AG09309 (cell line): ENCODE data around the gene SPESP1.

Source experiments
- DNase-seq: peaks from one replicate; pipeline ENCODE4 v3.0.0-alpha.2; 2010; ENCODE audit warnings: low read depth
- H3K4me3 ChIP-seq: 2 replicates; pipeline ENCODE4 v1.5.1; 2011; ENCODE audit warnings: mild to moderate bottlenecking, low read depth, low read length, moderate library complexity; ENCODE audit not compliant: control insufficient read depth
- TF ChIP-seq, protein P1 (sequence below): IDR thresholded peaks from 2 replicates; pipeline ENCODE4 v1.5.1; 2011; ENCODE audit warnings: mild to moderate bottlenecking, low read depth, low read length, inconsistent platforms; ENCODE audit not compliant: insufficient read depth, control insufficient read depth; ENCODE audit errors: missing control alignments

The SPESP1 gene

DNA sequence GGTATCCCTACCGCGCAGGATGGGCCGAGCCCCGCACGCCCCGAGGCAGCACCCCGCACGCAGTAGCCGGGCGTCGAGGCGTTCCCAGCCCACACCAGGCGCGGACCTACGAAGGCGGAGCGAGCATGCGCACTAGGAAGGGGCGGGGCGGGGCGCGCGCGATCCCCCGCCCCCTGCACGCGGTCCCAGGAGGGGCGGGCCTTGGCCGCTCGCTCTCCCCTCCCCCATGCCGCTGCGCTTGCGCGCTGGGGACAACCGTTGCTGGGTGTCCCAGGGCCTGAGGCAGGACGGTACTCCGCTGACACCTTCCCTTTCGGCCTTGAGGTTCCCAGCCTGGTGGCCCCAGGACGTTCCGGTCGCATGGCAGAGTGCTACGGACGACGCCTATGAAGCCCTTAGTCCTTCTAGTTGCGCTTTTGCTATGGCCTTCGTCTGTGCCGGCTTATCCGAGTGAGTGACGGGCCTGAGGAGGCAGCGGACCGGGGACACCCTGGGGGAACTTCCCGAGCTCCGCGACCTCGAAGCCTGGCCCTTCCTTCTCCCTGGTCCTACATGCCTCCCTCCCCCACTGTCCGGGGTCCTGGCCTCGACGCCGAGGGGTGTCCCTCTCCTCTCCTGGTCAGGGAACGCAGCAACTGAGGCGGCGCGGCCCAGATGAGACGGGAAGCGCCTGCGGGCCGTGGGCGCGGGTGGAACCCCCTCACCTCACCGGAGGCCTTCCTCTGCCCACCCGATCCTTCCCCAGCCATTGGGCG, at the start of gene SPESP1:
TSS of gene SPESP1 (plus strand) at position 258 of the 755 bp plus-strand sequence. CDS start at position 387, 129 bp downstream.
- H3K4me3 ChIP-seq, result no peak within 1 kb of the TSS
- TF ChIP-seq, protein P1, sequence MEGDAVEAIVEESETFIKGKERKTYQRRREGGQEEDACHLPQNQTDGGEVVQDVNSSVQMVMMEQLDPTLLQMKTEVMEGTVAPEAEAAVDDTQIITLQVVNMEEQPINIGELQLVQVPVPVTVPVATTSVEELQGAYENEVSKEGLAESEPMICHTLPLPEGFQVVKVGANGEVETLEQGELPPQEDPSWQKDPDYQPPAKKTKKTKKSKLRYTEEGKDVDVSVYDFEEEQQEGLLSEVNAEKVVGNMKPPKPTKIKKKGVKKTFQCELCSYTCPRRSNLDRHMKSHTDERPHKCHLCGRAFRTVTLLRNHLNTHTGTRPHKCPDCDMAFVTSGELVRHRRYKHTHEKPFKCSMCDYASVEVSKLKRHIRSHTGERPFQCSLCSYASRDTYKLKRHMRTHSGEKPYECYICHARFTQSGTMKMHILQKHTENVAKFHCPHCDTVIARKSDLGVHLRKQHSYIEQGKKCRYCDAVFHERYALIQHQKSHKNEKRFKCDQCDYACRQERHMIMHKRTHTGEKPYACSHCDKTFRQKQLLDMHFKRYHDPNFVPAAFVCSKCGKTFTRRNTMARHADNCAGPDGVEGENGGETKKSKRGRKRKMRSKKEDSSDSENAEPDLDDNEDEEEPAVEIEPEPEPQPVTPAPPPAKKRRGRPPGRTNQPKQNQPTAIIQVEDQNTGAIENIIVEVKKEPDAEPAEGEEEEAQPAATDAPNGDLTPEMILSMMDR, result no peak
- no peak for DNase-seq

DNA sequence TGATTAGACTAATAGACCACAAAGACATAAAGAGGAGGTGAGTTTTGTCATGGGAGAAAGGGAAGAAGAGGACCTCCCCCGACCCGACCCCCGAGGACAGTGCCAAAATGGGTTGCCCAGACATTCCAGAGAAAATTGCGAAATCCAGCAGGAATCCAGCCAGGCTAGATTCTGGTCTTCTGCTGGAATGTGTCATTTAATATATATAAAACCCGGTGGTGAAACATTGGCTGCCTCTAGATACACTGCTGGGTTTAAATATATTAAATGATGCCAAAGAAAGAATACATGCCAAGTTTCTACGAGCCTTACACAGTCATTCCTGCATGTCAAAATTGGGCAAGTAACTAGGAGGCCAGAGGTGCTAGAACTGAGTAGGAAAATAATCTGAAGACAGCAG, 45.3 kb upstream of the SPESP1 start:
- DNase-seq, result peak; percentile 35
- H3K4me3 ChIP-seq, result no peak overlapping the region
- TF ChIP-seq, protein P1, result no peak

DNA sequence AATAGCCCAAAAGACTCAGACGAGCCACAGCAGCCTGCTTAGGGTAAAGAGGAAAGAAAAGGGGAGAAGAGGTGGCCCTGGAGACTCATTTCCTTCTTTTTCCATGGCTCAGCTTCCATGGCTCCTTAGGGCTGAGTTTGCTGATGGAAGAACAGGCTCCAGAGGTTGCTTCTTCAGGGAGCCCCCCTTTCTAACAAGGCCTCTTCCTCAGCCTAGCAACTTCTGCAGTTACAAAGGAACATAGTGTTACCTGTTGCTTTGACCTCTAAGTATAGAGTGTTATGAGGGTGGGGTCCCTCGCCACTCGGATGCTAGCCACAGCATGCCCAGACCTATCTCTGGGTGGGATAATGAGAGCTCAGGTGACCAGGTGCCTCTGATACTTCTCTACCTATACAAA, 43.2 kb upstream of the SPESP1 start:
- H3K4me3 ChIP-seq, result no peak overlapping the region
- DNase-seq, result no peak
- TF ChIP-seq, protein P1, result no peak

DNA sequence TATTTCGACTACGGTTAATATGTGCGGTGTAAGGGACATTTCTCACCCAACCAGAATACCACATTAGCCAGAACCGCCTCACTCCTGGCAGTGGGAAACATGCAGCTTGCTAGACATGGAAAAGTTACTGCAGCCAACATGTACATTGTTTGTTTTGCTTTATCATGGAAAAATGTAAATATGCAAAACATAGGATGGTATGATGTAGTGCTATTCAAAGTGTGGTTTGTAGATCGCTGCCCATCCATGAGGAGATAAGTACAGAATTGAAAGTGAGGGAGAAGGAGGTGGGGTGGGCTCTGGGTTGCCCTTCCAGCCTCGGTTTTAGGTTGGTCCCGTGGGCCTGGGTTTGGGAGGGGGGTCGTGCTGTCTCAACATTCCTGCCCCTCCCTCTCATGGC, 42.5 kb upstream of the SPESP1 start:
- TF ChIP-seq, protein P1, result no peak
- H3K4me3 ChIP-seq, result no peak overlapping the region
- DNase-seq, result no peak

DNA sequence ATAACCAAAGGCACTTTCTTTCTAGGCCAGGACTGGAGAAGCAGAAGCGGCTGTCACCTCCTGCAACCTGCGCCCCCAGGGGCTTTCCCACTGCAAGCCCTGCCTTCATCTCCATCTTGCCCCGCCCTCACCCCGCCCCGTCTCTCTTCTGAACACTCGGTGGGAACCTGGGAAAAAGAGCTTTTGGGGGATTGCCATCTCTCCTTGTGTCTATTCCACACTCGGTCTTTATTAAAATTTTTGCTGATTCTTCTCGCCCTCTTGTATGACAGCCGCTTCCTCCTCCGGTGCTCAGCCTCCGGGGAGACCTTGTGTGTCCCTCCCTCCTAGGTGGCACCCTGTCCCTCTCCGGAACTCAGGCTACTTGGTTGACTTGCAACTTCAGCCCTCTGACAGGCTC, 41.9 kb upstream of the SPESP1 start:
- H3K4me3 ChIP-seq, result no peak overlapping the region
- TF ChIP-seq, protein P1, result no peak

DNA sequence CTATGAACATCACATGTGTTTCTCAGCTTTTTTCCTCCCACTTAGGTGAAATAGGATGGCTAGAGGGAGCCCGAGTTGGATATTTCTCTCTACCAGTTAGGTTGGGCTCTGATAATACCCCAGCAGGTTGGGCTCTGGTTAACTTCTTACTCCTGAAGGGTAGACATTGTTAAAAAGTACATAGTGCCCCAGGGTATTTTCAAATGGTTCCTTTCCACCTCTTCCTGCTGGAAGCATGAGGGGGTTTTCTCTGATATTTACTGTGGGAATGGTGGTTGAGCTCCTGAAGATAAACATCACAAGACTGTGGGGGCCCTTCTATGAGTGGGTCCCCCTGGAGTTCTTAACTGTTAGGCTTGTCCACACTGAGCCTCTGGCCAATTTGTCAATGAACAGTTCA, 36.1 kb upstream of the SPESP1 start:
- no peak for DNase-seq
- TF ChIP-seq, protein P1, result no peak
- no peak overlapping the region for H3K4me3 ChIP-seq

More for the DNA sequence above, 41.9 kb upstream of the SPESP1 start:
- DNase-seq, result no peak

DNA sequence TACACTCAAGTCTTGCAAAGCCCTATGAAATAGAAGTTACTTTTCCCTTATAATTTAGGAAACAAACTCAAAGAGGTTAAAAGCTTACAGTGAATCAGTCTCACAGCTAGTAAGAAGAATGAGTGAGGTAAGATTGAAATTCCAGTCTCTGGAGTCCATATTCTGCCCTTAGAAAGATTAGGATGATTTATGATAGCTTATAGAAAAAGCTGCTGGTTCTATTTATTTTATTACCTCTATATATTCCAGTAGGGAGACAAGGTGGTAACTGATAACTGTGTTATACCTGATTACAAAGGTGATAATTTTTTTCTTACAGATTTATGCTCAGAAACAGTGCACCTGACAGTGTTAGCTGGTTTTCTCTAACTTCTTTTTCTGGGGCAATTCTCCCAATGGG, 34.1 kb upstream of the SPESP1 start:
- TF ChIP-seq, protein P1, result no peak
- H3K4me3 ChIP-seq, result no peak overlapping the region
- DNase-seq, result no peak
